NK-92 treated with Interleukin-12 subunit alpha and Interleukin-12 subunit beta, amount 100 ng/mL, for 24 hours (cell line): ENCODE data around the gene DLEC1.
"Not testable (repeated sequence)": the region's sequence is repeated elsewhere in the genome, so short reads cannot be mapped to it uniquely, and the experiment has no call there.

Experiments
- DNase-seq: peaks from one replicate; lab custom pipeline; 2025; lab: John Stamatoyannopoulos, UW

DLEC1 gene

GRCh38 chr3:38120693-38121450 is 81.9 kb downstream of the DLEC1 start:
- DNase-seq, result no peak

- no peak for DNase-seq
Measured at GRCh38 chr3:38121451-38121831, 82.4 kb downstream of the DLEC1 start.

- DNase-seq, result no peak
Measured at GRCh38 chr3:38121832-38122461, 82.9 kb downstream of the DLEC1 start.

- DNase-seq, result no peak
Measured at GRCh38 chr3:38122712-38123290, 83.8 kb downstream of the DLEC1 start.

- no peak for DNase-seq
Measured at GRCh38 chr3:38124324-38125122, 85.5 kb downstream of the DLEC1 start.

GRCh38 chr3:38125305-38126120 is 86.5 kb downstream of the DLEC1 start:
- DNase-seq, result no peak

GRCh38 chr3:38126121-38126892 is 87.3 kb downstream of the DLEC1 start:
- no peak for DNase-seq

- no peak for DNase-seq
Measured at GRCh38 chr3:38127611-38128302, 88.7 kb downstream of the DLEC1 start.

- DNase-seq, result no peak
Measured at GRCh38 chr3:38128303-38128655, 89.3 kb downstream of the DLEC1 start.

- no peak for DNase-seq
Measured at GRCh38 chr3:38129058-38129457, 90.0 kb downstream of the DLEC1 start.

GRCh38 chr3:38130631-38131065 is 91.6 kb downstream of the DLEC1 start:
- no peak for DNase-seq

- DNase-seq, result no peak
Measured at GRCh38 chr3:38131621-38132369, 92.8 kb downstream of the DLEC1 start.

- no peak for DNase-seq
Measured at GRCh38 chr3:38133209-38133556, 94.2 kb downstream of the DLEC1 start.

- DNase-seq, result no peak
Measured at GRCh38 chr3:38133557-38134405, 94.8 kb downstream of the DLEC1 start.

- DNase-seq, result not testable (repeated sequence)
Measured at GRCh38 chr3:38134517-38135143, 95.6 kb downstream of the DLEC1 start.

- not testable (repeated sequence) for DNase-seq
Measured at GRCh38 chr3:38135621-38136277, 96.7 kb downstream of the DLEC1 start.

- DNase-seq, result no peak
Measured at GRCh38 chr3:38136393-38136776, 97.4 kb downstream of the DLEC1 start.
